ENCODE results near the gene ESPNL.

GRCh38 chr2:238170386-238171071 lies 70.4 kb downstream of the ESPNL start:
- TF ChIP-seq YY1 (IDR thresholded peaks at IDR 0.05; ENCODE audit: insufficient read depth, insufficient read length) = no peak
- no peak for TF ChIP-seq SUZ12 (IDR thresholded peaks at IDR 0.05; ENCODE audit: extremely low read depth, insufficient read depth, insufficient read length)

Measured in NT2/D1 (cell line).